GM19023 (cell line): ENCODE measurements around the gene CFAP100.

Experiments used
- ATAC-seq: cut with Tn5 transposase; IDR thresholded peaks from one replicate; pipeline ENCODE4 v1.9.1; 2021; ENCODE audit warnings: mild to moderate bottlenecking, moderate library complexity; ENCODE audit not compliant: unreplicated experiment

The CFAP100 gene

GRCh38 chr3:126394179-126394976, at the start of gene CFAP100:
Gene CFAP100 (plus strand): TSS chr3:126394909. CDS start chr3:126396001, 1,092 bp downstream.
- ATAC-seq = no peak

DNA sequence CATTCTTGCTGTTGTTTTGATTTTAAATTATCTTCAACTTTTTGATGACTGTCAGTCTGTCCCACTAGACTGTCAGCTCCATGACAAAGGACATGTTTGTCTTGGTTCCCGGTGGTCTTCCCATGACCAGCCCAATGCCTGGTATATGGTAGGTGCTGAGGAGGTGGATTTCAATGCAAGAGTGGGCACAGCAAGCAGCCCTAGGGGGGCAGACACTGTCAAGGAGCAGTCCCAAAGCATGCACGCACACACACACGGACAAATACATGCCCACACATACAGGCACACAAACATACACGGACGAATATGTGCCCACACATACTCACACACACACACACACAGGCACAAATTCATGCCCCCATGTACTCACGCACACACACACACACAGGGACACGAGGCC, 49.5 kb upstream of the CFAP100 start:
- ATAC-seq = no peak

DNA sequence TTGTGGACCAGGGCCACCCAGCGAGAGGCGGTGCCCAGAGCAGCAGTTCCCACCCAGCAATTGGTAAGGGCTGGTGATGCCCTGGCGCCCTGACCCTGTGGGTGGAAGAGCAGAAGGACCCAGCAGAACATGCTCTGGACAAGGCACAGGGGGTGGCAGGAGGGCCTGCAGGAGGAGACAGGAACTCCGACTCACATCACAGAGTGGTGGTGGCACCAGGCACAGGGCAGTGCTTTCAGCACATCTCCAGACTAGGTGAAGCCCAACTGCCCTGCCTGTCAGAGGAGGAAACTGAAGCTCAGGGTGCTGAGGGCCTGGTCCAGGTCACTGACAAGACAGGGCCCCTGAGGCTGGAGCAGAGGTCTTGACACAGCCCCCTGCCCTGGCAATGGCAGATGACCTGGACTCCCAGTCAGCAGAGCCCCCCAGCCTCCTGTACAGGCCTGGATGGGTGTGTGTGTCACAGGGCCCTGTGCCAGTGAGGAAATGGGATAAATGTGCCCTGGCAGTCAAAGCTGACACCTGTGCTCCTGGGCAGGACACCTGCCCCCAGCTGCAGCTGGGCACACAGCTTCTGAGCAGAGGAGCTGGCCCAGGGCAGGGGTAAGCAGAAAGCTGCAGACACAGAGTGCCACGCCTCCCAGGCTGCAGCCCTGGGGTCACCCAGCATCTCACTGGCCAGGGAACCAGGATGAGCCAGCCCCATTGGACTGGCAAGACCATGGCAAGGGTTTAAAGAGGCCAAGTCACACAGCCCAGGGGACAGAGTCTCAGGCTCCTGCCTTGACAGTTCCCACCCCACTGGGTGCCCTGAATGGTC, 48.9 kb upstream of the CFAP100 start:
- ATAC-seq = no peak

DNA sequence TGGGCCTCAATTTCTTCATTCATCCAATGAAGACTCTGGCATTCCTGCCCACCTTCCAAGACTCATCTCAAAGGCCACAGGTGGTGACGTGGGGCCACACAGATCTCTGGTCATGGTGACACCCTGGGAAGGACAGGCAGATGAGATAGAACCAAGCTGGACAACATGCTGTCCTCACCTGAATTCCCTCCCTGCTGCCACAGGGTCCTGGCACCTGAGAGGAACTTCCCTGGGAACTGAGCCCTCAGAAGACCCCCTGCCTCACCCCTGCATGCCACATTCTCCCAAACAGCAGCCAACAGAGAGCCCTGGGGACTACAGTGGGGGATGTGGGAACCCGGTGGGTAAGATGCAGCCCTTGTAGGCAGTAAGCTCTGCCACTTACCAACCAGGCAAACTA, 48.2 kb upstream of the CFAP100 start:
- no peak for ATAC-seq

DNA sequence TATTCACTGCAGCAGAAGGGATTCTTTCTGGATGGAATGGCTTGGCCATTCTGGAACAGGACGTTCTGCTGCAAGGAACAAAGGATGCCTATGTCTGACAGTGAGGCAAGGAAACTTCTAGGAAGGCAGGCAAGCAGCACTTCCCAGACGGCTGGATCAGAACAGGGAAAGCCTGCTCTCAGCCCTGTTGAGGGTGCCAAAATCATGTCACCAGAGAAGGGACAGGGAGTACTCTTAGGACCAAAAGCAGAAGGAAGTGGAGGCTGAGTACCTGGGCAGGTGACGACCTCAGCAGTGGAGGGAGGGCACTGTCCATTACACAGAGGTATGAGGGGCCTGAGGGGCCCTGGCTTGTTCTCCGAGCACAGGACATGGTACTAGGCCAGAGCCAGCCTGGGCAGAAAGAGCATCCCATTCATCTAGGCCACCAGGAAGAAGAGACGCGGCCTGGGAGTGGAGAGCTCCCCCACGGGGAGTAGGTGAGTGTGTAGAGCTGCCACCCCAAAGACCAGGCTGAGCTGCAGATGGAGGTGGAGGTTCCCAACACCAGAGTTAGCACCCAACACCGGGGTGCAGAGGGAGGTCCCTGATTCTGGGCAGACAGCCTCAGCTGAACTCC, 47.1 kb upstream of the CFAP100 start:
- ATAC-seq = no peak

DNA sequence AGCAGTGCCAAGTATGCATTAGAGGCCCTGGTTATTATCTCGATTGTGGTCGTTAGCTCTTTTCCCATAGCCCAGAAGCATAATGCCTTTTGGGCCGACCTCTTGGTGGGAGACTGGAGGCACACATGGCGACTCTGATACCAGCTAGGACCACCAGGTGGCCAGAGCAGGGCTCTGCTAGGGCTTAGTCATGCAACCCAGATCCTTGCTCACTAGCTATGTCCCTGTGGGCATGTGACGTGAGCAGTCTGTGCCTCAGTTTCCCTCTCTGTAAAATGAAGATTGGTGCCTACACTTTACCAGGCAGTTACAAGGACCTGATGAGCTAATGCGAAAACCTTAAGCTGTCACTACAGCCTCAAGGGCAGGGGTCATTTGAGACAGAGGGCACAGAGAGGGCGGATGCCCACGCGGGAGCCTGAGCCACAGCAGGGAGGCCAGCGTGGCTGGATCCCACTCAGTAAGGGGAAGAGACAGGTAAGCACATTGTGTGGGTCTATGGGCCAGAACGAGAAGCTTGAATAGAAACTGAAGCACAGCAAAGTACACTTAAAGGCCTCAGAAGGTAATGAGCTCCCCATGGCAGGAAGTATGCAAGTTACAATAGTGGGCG, 46.3 kb upstream of the CFAP100 start:
- no peak for ATAC-seq

DNA sequence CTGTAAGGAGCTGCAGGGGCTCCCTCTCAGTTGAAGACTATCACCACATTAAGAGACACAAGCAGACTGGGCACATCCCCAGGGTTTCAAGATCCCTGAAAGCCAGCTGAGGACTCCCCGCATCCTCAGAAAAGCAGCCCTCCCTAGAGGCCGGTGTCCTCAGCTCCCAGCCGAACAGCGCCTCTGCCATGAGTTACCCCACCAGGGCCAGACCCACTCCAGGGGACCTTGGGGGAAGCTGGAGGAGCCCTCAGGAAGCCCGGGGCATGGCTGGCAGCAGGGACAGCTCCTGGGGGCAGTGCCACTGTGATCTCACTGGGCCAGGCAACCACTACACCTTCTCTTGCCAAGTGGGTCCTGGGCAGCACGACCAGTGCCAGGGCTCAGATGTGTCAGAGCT, 45.6 kb upstream of the CFAP100 start:
- no peak for ATAC-seq

GRCh38 chr3:126349611-126350501, 44.9 kb upstream of the CFAP100 start:
- no peak for ATAC-seq

DNA sequence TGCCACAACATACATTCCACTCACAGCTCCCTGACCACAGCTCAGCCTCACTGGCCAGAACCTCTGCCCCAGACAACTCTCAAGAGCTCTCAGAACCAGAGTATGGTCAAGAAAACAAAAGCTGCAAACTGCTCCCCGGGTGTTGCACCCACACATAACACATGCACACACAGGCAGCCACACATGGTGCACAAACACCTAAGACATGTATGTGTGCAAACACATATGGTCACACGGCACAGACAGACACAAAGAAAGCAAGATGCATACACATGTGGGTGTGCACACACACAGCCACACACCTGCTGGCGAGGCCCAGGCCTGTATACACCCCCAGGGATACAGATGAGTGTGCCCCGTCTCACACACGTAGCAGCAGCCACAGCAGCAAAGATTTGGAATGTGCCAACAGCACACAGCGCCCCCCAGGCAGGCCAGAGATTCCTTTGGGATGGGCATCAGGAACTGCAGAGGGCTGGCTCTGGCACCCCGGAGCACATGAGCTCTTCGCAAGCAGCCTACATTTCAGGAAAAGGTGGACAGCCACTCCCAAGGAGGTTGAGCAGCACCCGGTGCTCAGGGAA, 44.1 kb upstream of the CFAP100 start:
- no peak for ATAC-seq

DNA sequence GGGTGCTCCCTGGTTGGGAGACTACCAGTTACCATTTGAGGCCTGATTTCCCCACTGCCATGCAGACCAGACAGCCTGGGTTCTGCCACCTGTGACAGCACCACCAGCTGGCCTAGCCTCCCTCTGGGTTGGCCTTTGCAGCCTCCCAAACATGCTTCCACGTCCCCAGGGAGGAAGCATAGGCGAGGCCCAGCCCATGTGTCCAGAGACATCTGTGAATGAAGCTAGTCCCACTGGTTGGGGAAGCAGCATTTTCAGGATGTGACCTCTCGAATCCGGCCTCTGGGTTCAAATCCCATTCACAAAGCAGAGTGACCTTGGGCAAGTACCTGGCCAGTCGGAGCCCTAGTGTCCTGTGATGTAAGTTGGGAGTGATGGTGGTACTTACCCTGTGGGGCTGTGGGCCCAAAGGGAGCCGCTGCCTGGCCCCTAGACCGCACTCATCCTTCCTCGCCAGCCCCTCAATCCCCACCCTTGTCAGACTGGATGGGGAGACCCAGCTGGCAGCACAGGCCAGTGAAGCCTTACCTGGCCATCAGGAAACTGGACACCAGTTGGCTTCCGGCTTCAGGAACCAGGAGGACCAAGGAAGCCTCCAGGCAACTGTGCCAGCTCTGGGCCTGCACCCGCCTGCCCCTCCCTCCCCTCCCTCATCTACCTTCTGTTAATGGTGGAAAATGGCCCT, 43.5 kb upstream of the CFAP100 start:
- ATAC-seq = no peak

- ATAC-seq = no peak
These were observed 42.8 kb upstream of the CFAP100 start for GRCh38 chr3:126351771-126352475.

- no peak for ATAC-seq
These were observed 41.9 kb upstream of the CFAP100 start for GRCh38 chr3:126352476-126353454.

DNA sequence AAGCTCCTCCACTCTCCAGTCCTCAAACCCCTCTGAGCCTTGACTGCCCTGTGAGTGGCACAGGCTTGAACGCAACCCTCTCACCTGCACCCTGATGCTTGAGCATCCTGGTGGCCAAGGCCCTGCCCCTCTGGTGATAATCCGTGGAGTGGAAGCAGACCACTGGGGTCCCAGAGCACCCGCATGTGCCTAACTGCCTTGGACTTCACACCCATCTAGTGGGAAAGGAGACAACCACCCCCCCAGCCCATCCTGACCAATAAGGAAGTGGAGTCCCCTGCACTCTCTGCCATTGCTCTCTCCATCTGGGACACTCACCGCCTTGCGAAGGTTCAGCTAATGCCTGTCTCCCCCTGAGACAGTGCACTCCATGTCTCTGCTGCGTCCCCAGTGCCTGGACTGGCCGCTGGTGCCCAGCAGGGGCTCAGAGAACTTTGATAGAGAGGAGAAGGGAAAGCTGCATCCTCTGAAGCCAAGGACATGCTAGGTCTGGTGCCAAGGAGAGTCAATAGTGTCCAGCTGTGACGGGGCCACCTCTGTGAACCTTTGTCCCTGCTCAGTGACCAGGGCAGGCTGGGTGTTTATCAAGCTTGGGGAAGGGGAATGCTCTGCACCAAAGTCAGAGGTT, 40.9 kb upstream of the CFAP100 start:
- no peak for ATAC-seq

GRCh38 chr3:126354776-126355175, 39.9 kb upstream of the CFAP100 start:
- no peak for ATAC-seq

GRCh38 chr3:126355251-126355650, 39.5 kb upstream of the CFAP100 start:
- ATAC-seq = no peak

GRCh38 chr3:126355777-126356372, 38.8 kb upstream of the CFAP100 start:
- ATAC-seq = no peak
